HG03280 (cell line): ENCODE data around the gene TUFM.
"Not testable (repeated sequence)": the region's sequence is repeated elsewhere in the genome, so short reads cannot be mapped to it uniquely, and the experiment has no call there.

Experiments used
- ATAC-seq: cut with Tn5 transposase; IDR thresholded peaks from one replicate; pipeline ENCODE4 v1.9.1; 2021; ENCODE audit warnings: mild to moderate bottlenecking, moderate library complexity; ENCODE audit not compliant: unreplicated experiment

TUFM gene

GRCh38 chr16:28839004-28839639 lies 7.0 kb downstream of the TUFM start:
- no peak for ATAC-seq

- ATAC-seq = no peak
Measured at GRCh38 chr16:28838558-28838918, 7.6 kb downstream of the TUFM start.

GRCh38 chr16:28837672-28838557 lies 8.2 kb downstream of the TUFM start:
- no peak for ATAC-seq

- ATAC-seq = no peak
Measured at GRCh38 chr16:28836761-28837064, 9.4 kb downstream of the TUFM start.

GRCh38 chr16:28835864-28836760 lies 10.0 kb downstream of the TUFM start:
- no peak for ATAC-seq

- ATAC-seq = no peak
Measured at GRCh38 chr16:28834873-28835863, 11.0 kb downstream of the TUFM start.

GRCh38 chr16:28834349-28834748 lies 11.8 kb downstream of the TUFM start:
- no peak for ATAC-seq

GRCh38 chr16:28830531-28830930 lies 15.6 kb downstream of the TUFM start:
- no peak for ATAC-seq

- ATAC-seq = no peak
Measured at GRCh38 chr16:28829747-28830146, 16.4 kb downstream of the TUFM start.

GRCh38 chr16:28826141-28826540 lies 20.0 kb downstream of the TUFM start:
- ATAC-seq = no peak

- no peak for ATAC-seq
Measured at GRCh38 chr16:28824717-28824973, 21.5 kb downstream of the TUFM start.

- ATAC-seq = peak; percentile 67
Measured at GRCh38 chr16:28823873-28824716, 22.1 kb downstream of the TUFM start.

GRCh38 chr16:28823291-28823872 lies 22.8 kb downstream of the TUFM start:
- peak; percentile 16 for ATAC-seq

- ATAC-seq = peak; percentile 48
Measured at GRCh38 chr16:28822520-28823290, 23.4 kb downstream of the TUFM start, which contains the start of gene ATXN2L. Gene ATXN2L (plus strand): TSS chr16:28822999. CDS start chr16:28823260, 261 bp downstream.

GRCh38 chr16:28821874-28822519 lies 24.2 kb downstream of the TUFM start:
- no peak for ATAC-seq

GRCh38 chr16:28820546-28820945 lies 25.6 kb downstream of the TUFM start:
- ATAC-seq = not testable (repeated sequence)

GRCh38 chr16:28820016-28820415 lies 26.1 kb downstream of the TUFM start:
- ATAC-seq = no peak
